IMR-90 (cell line): Measurements from ENCODE around the gene ZNF407.

Source experiments
- CEBPB ChIP-seq: IDR thresholded peaks from 2 replicates; pipeline ENCODE4 v1.6.1; 2012; ENCODE audit warnings: low read depth, low read length, improper control_type of control experiment
- CTCF ChIP-seq: conservative IDR thresholded peaks from 2 replicates; pipeline ENCODE4 v1.5.1; 2012; ENCODE audit warnings: mild to moderate bottlenecking, low read depth, low read length, improper control_type of control experiment
- ELK1 ChIP-seq: fragments of 150-350 bp; IDR thresholded peaks from 2 replicates; pipeline ENCODE4 v1.6.1; 2016; ENCODE audit warnings: low read depth, mild to moderate bottlenecking, low read length, moderate library complexity, borderline replicate concordance
- POLR2A ChIP-seq: IDR thresholded peaks from 2 replicates; pipeline ENCODE4 v1.6.1; 2012; ENCODE audit warnings: mild to moderate bottlenecking, low read depth, low read length
- RAD21 ChIP-seq: IDR thresholded peaks from 2 replicates; pipeline ENCODE4 v1.6.1; 2012; ENCODE audit warnings: low read length, improper control_type of control experiment
- RFX5 ChIP-seq: IDR thresholded peaks from 2 replicates; pipeline ENCODE4 v1.8.0; 2012; ENCODE audit warnings: low read depth, mild to moderate bottlenecking, low read length, moderate library complexity
- SMC3 ChIP-seq: fragments of 150-350 bp; IDR thresholded peaks from 2 replicates; pipeline ENCODE4 v1.6.1; 2016; ENCODE audit warnings: low read depth, mild to moderate bottlenecking, antibody characterized with exemption, low read length, moderate library complexity

DNA sequence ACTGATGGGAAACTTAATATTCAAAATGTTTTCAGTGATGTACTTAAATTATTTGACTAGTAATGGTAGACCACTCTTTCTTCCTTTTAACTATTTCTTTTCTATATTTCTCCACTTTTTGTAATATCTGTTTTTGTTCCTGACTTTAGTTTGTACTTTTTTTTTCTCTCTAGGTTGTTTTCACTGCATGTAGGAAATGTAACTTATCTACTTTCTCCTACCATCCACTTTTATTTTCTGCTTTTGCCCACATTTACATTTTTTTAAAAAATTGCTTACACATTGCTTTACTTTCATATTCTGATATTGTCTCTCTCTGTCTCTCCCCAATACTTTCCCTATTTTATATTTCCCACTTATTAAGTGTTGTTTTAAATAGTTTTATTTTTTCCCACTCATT lies 47.0 kb downstream of the ZNF407 start:
- TF ChIP-seq CEBPB (no peak), RAD21 (no peak), CTCF (no peak), ELK1 (no peak), RFX5 (no peak), POLR2A (no peak), SMC3 (no peak)
